HG03097 (cell line): ENCODE data around the gene NRN1L.
"Not testable (repeated sequence)": the region's sequence is repeated elsewhere in the genome, so short reads cannot be mapped to it uniquely, and the experiment has no call there.

Experiments used
- ATAC-seq: cut with Tn5 transposase; IDR thresholded peaks from one replicate; pipeline ENCODE4 v1.9.1; 2021; ENCODE audit not compliant: unreplicated experiment, low FRiP score

The NRN1L gene

DNA sequence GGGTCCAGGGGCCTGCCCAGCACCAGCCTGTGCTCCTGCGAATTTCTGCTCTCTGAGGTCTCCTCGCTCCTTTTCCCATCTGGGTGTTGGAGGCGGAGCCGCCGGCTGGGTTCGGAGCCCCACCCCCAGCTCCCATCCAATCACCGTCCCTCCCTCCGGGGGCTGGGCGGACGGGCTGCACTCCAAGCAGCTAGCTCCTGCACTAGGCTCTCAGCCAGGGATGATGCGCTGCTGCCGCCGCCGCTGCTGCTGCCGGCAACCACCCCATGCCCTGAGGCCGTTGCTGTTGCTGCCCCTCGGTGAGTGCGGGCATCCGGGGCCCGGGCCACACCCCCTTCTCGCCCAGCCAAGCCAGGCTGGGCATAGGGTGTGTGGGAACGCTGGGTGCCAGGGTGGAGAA lies at the start of gene NRN1L:
TSS of gene NRN1L (plus strand) at position 202 of the 400 bp plus-strand sequence. CDS start at position 221, 19 bp downstream.
- ATAC-seq: no peak

DNA sequence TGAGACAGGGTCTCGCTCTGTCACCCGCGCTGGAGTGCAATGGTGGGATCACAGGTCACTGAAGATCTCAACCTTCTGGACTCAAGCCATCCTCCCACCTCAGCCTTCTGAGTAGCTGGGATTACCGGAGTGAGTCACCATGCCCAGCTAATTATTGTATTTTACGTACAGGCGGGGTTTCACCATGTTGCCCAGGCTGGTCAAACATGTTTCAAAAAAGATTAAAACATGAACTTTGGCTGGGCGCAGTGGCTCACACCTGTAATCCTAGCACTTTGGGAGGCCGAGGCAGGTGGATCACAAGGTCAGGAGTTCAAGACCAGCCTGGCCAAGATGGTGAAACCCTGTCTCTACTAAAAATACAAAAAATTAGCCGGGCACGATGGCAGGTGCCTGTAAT lies 47.5 kb upstream of the NRN1L start:
- ATAC-seq: not testable (repeated sequence)

DNA sequence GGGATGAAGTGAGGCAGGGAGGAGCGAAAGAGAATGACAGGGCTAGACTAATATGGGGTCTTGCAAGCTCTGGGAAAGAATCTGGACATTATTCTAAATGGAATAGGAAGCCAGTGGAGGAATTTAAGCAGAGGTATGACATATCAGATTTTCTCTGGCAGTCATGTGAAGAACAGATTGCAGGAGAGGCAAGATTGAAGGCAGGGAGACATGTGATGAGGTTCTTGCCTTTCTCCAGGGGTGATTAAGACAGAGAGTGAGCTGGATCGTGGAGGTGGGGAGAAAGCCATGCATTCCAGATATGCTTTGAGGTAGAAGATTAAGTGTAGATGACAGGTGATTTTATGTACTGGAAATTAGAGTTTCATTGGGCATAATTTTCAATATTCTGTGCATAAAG lies 46.9 kb upstream of the NRN1L start:
- ATAC-seq: no peak

DNA sequence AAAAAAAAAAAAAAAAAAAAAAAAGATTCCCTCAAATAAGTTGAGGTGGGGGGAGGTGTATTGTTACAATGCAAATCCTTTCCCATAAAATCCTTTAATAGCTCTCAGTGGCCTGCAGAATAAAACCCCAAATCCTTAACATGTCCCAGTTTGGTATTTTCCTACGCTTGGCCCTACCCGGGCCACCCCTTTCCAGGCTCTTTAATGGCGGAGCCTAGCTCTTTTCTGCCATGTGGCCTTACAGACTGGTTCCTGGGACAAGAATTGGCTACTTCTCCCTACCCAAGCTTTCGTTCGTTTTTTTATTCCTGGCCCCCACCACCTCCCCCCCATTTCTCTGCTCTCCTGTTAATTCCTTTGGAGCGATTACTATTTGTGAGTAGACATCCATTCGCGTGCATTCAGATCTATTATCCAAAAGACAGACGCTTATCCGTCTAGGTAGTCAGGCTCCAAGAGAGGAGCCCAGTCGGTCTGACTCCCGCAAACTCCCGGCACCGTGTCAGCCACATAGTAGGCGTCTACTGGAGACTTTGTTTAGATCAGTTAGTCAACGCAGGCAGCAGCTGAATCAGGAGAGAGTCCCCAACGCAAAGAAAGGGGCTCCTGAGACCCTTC lies 43.4 kb upstream of the NRN1L start:
- ATAC-seq: no peak

GRCh38 chr16:67841816-67842508 lies 42.7 kb upstream of the NRN1L start, which contains the start of gene THAP11:
Gene THAP11, plus strand, starts transcription at chr16:67842320. Its CDS starts 235 bp downstream, at chr16:67842555.
- peak; percentile 46 for ATAC-seq

GRCh38 chr16:67842509-67843342 lies 42.0 kb upstream of the NRN1L start:
- peak; percentile 5 for ATAC-seq

GRCh38 chr16:67843343-67843765 lies 41.3 kb upstream of the NRN1L start:
- no peak for ATAC-seq

GRCh38 chr16:67844497-67844896 lies 40.2 kb upstream of the NRN1L start:
- no peak for ATAC-seq

- ATAC-seq: no peak
Measured at GRCh38 chr16:67845291-67846062, 39.2 kb upstream of the NRN1L start.

GRCh38 chr16:67846063-67846319 lies 38.7 kb upstream of the NRN1L start:
- no peak for ATAC-seq

DNA sequence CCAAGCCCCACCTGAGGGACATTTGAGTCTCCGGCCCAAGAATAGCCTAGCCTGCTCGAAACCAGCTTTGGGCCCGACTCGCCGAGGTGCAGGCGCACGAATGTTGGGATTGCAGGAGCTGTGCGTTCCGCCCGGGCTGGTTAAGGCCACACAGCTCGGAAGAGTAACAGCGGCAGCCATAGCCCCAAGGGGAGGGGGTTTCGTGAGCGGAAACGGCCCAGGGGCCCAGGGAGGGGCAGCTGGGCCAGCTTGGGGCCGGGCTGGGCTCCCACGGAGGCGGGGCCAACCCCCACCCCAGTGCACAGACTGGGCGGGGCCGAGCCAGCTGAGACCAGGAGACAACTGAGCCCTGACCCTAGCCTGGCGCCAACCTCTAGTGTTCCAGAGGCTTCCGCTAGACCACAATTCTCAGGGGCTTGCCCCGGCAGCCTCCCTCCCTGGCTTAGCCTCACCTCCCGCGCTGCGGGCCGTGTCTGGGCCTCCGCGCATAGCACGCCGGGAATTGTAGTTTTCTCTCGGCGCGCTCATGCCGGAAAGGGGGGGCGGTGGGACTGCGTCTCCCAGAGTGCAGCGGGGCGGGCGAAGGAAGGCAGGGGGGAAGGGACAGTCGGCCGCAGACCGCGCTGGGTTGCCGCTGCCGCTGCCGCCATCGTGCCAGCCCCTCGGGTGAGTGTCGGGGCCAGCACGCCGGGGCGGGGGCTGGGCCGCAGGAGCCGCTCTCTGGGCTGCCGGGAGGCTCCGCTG lies 38.2 kb upstream of the NRN1L start, which contains the start of gene NUTF2:
TSS of gene NUTF2 (plus strand) at position 614 of the 744 bp plus-strand sequence. CDS start 18,198 bp downstream, outside the sequence.
- peak; percentile 53 for ATAC-seq

- ATAC-seq: peak; percentile 32
Measured at GRCh38 chr16:67847064-67847861, 37.4 kb upstream of the NRN1L start, which contains the start of gene CENPT. Gene CENPT, minus strand, starts transcription at chr16:67847693. Its CDS starts 13,834 bp downstream, at chr16:67833859.

- no peak for ATAC-seq
Measured at GRCh38 chr16:67848118-67848517, 36.6 kb upstream of the NRN1L start.

DNA sequence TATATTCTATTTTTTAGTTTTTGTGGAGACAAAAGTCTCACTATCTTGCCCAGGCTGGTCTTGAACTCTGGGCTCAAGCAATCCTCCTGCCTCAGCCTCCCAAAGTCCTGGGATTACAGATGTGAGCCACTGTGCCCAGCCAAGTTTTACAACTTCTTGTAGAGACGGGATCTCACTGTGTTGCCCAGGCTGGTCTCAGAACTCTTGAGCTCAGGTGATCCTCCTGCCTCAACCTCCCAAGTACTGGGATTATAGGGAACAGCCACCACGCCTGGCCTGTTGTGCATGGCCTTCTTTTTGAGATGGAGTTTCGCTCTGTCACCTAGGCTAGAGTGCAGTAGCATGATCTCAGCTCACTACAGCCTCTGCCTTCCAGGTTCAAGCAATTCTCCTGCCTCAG lies 31.0 kb upstream of the NRN1L start:
- ATAC-seq: no peak

DNA sequence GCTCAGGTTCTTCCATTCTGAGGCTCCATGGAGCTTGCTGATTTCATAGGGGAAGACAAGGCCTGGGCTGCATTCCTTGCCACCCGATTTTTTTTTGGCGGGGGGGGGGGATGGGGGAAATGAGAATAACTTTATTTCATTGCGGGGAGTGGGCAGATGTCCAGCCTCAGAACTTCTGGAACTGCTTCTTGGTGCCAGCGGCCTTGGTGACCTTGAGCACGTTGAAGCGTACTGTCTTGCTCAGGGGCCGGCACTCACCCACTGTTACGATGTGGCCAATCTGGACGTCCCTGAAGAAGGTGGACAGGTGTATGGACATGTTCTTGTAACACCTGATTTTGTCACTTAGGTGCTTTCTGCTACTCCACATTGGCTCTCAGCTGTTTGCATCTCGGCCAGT lies 28.9 kb upstream of the NRN1L start:
- ATAC-seq: no peak

GRCh38 chr16:67856927-67857546 lies 27.6 kb upstream of the NRN1L start:
- ATAC-seq: no peak

DNA sequence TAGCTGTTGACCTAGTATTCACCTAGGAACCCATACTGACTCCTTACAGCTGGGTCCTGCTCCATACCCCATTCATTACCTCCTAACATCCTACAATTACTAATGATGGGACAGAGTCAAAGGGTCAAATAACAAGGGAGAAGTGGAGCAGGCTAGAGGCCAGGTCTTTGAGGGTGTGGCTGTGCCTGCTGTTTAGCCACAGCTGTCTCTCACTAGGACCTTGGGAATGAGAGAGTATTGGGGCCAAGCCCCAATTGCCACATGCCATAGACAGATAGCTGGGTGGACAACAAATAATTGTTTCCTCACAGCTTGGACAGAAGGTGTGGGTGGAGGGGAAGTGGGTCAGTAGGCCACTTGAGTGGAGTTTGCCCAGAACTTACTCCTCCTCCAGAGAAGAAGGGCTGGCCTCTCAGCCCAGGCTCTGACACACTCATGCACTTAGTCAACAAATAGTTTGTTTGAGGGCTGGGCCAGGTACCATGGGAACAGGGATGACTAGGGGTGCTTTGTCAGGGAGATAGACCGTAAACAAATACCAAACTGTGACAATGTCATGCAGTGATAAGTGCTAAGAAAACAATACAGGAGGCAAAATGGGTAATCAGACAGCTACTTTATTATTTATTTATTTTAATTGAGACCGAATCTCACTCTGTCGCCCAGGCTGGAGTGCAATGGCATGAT lies 27.0 kb upstream of the NRN1L start:
- ATAC-seq: no peak

DNA sequence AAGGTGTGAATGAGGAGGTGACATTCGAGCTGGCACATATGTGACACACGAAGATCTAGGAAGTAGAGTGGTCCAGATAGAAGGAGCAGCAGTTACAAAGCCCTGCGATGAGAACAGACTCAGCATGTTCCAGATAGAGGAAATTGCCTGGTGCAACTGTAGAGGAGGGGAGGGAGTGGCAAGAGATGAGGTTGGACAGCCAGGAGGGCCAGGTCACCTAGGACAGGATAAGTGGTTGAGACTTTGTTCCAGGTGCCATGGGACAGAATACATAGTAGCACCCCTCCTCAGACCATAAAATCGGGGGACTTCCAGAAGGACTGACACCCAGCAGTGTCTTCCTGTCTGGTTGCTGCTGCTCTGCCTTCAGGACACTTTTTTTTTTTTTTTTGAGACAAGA lies 26.2 kb upstream of the NRN1L start:
- no peak for ATAC-seq
